Smooth muscle cell (in vitro differentiated cells): ENCODE data around the gene FLNC. TPM values are rescaled to one million over a fixed set of nuclear protein-coding genes. Genes with fewer than 3 reads are reported as not detected.

ENCODE experiments used
- DNase-seq: peaks from one replicate; lab custom pipeline; 2025; ENCODE audit not compliant: unreplicated experiment; lab: John Stamatoyannopoulos, UW
- H2AFZ ChIP-seq: fragments of 200-600 bp; sonication (generic); 2 replicates; pipeline ENCODE4 v1.6.0; 2016; ENCODE audit warnings: antibody characterized with exemption, low read depth, mild to moderate bottlenecking
- H3F3A ChIP-seq: fragments of 200-600 bp; sonication (generic); 2 replicates; pipeline ENCODE4 v1.6.0; 2017; ENCODE audit warnings: antibody characterized with exemption, low read depth
- H3K27ac ChIP-seq: fragments of 200-600 bp; sonication (generic); 2 replicates; pipeline ENCODE4 v1.5.1; 2016; ENCODE audit warnings: low read depth, mild to moderate bottlenecking
- H3K27me3 ChIP-seq: fragments of 200-600 bp; sonication (generic); 2 replicates; pipeline ENCODE4 v1.6.1; 2016; ENCODE audit warnings: low read depth, mild to moderate bottlenecking
- H3K36me3 ChIP-seq: fragments of 200-600 bp; sonication (generic); 2 replicates; pipeline ENCODE4 v1.5.1; 2016; ENCODE audit warnings: low read depth
- H3K4me1 ChIP-seq: fragments of 200-600 bp; sonication (generic); 2 replicates; pipeline ENCODE4 v1.5.1; 2016; ENCODE audit warnings: low read depth
- H3K4me2 ChIP-seq: fragments of 200-600 bp; sonication (generic); 2 replicates; pipeline ENCODE4 v1.6.0; 2016; ENCODE audit warnings: mild to moderate bottlenecking
- H3K4me3 ChIP-seq: fragments of 200-600 bp; sonication (generic); 2 replicates; pipeline ENCODE4 v1.5.1; 2016; ENCODE audit warnings: mild to moderate bottlenecking
- H3K79me2 ChIP-seq: fragments of 200-600 bp; sonication (generic); 2 replicates; pipeline ENCODE4 v1.6.0; 2016; ENCODE audit warnings: low read depth, mild to moderate bottlenecking
- H3K9ac ChIP-seq: fragments of 200-600 bp; sonication (generic); 2 replicates; pipeline ENCODE4 v1.6.0; 2016; ENCODE audit warnings: low read depth
- H3K9me3 ChIP-seq: fragments of 200-600 bp; sonication (generic); replicated peaks from 2 replicates; pipeline ENCODE4 v1.5.1; 2016; ENCODE audit warnings: low read depth
- H4K20me1 ChIP-seq: fragments of 200-600 bp; sonication (generic); 2 replicates; pipeline ENCODE4 v1.6.0; 2016; ENCODE audit warnings: low read depth
- CTCF ChIP-seq: fragments of 200-600 bp; sonication (generic); IDR thresholded peaks from 2 replicates; pipeline ENCODE4 v1.5.1; 2017; ENCODE audit warnings: borderline replicate concordance, mild to moderate bottlenecking, antibody characterized with exemption; ENCODE audit not compliant: insufficient read depth, poor library complexity, severe bottlenecking
- WGBS: methylation state at CpG from one replicate; pipeline ENCODE4 v1.1.7; 2016; ENCODE audit warnings: low lambda C conversion rate; 5-methylcytosine and 5-hydroxymethylcytosine counted together
- polyA plus RNA-seq: library from polyadenylated mRNA; unstranded; fragments of >200 nt; fragmentation: Nextera tagmentation; extraction: Ambion mirVana; gene quantifications from 2 replicates; pipeline ENCODE4 v1.2.1, GENCODE V29; 2016
- total RNA-seq: library from RNA; depleted of rRNA; stranded (reverse); fragments of >200 nt; gene quantifications from 2 replicates; pipeline ENCODE4 v1.2.3, GENCODE V29; 2014

Gene FLNC
- total and polyA plus RNA-seq, 2 experiments from 2014 or later, result 31.7 to 34.2 TPM

DNA sequence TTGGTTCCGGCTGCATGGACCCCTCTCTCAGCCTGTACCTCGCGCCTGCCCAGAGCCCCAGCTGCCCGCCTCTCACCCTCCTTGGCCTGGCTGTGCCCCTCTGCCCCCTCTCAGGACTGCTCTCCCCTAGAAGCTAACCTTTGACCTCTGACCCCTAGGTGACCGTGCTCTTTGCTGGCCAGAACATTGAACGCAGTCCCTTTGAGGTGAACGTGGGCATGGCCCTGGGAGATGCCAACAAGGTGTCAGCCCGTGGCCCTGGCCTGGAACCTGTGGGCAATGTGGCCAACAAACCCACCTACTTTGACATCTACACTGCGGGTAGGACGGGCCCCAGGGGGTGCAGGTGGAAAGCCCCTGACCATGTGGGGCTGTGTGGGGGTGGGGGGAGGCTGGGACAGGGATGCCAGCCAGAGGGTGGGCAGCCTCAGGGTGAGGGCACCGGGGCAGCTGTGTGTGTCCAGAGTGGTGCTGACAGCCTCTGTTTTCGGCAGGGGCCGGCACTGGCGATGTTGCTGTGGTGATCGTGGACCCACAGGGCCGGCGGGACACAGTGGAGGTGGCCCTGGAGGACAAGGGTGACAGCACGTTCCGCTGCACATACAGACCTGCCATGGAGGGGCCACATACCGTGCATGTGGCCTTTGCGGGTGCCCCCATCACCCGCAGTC, 8.0 kb downstream of the FLNC start:
- peaks cover 88% of the 10 kb centered on the region for H4K20me1 ChIP-seq
- no peaks in the 10 kb centered on the region for H3K79me2 ChIP-seq
- WGBS, result 95% methylated on average over 20 of the region's 22 CpGs

DNA sequence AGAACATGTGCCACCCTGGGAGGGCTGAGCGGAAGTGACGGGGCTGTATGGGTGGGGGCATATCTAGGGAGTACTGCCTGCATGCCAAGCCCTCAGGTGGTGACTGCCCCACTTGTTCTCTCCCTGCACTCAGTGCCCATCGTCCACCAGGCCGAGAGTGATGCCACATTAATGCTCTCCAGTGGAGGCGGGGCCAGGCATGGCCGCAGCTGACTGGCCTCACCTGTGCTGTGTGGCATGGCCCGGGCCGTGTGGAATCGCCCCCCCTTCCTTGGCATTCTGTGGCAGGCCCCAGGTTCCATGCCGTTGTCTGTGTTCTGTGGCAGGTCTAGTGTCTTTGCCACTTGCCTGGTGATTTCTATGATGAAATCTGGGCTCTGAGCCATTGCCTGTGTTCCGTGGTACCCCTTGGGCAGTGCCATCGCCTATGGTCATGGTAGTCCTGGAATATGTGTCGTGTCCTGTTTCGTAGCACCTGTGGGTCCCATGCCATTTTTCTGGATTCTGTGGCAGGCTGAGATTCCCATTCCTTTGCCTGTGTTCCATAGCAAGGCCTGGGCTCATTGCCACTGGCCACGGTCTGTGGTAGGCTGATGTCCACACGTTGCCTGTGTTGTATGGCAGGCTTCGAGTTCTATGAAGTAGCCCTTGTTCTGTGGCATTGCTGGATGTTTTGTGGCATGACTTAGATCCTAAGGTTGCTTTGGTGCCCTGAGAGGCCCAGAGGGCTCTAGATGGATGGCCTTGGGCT, 8.9 kb downstream of the FLNC start:
- Histone ChIP-seq H3K4me2 (no peak overlapping the region), H3K4me3 (no peak overlapping the region), H3F3A (no peaks in the 10 kb centered on the region), H3K9me3 (no peaks in the 10 kb centered on the region), H3K79me2 (no peaks in the 10 kb centered on the region), H4K20me1 (peaks cover 87% of the 10 kb centered on the region), H3K36me3 (no peaks in the 10 kb centered on the region), H2AFZ (no peak overlapping the region), H3K27ac (no peak overlapping the region), H3K4me1 (peaks cover 2% of the 10 kb centered on the region), H3K9ac (no peak overlapping the region), H3K27me3 (no peaks in the 10 kb centered on the region)
- WGBS, result 96% methylated on average over 17 of the region's 17 CpGs
- DNase-seq, result no peak
- TF ChIP-seq CTCF, result no peak

More for the DNA sequence above, 8.0 kb downstream of the FLNC start:
- TF ChIP-seq CTCF, result no peak
- no peak overlapping the region for H3K27ac ChIP-seq
- no peak overlapping the region for H2AFZ ChIP-seq
- H3K4me1 ChIP-seq, result peaks cover 11% of the 10 kb centered on the region
- no peaks in the 10 kb centered on the region for H3K27me3 ChIP-seq
- H3K36me3 ChIP-seq, result no peaks in the 10 kb centered on the region
- no peak for DNase-seq
- H3K9ac ChIP-seq, result no peak overlapping the region
- no peaks in the 10 kb centered on the region for H3F3A ChIP-seq
- no peaks in the 10 kb centered on the region for H3K9me3 ChIP-seq
- no peak overlapping the region for H3K4me3 ChIP-seq
- no peak overlapping the region for H3K4me2 ChIP-seq

GRCh38 chr7:128839751-128840177, 9.6 kb downstream of the FLNC start:
- no peaks in the 10 kb centered on the region for H3K4me1 ChIP-seq
- H3K36me3 ChIP-seq, result no peaks in the 10 kb centered on the region
- H3K9ac ChIP-seq, result no peak overlapping the region
- H2AFZ ChIP-seq, result no peak overlapping the region
- H3F3A ChIP-seq, result no peaks in the 10 kb centered on the region
- no peak overlapping the region for H3K4me2 ChIP-seq
- no peak for DNase-seq
- no peaks in the 10 kb centered on the region for H3K79me2 ChIP-seq
- no peaks in the 10 kb centered on the region for H3K27me3 ChIP-seq
- no peak overlapping the region for H3K4me3 ChIP-seq
- no peaks in the 10 kb centered on the region for H3K9me3 ChIP-seq
- peaks cover 82% of the 10 kb centered on the region for H4K20me1 ChIP-seq
- H3K27ac ChIP-seq, result no peak overlapping the region
- 97% methylated on average over 13 of the region's 13 CpGs for WGBS
- TF ChIP-seq CTCF, result no peak
